ENCODE measurements around the gene TMTC1.

TMTC1 gene

DNA sequence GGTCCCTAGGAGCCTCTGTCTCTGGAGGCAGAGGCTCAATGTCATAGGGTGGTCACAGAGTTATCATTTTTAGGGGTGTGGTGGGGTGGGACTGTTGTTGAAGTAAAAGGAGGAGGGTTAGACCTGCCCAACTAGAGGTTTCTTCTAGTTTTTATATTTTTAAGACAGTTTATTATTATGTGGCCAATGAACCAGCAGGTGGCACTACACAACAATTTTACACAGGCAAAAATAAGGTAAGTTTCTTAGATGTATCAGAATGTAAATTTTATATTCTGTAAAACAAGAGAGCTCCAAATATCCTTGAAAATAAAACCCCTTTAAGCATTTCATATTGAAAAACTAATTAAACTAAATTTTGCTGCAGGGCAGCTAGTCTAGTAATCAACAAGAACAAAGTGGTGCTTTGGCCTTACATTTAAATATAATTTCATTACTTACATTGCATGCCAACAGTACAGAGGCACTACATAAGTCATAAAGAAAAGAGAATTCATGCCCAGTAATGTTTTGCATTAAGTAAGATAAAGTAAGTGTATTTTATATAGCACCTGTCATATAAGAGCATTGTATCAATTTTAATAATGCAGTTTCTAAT, 264.1 kb downstream of the TMTC1 start:
- TF ChIP-seq ISL1 (CRISPR knock-in tag; IDR thresholded peaks at IDR 0.05) (no peak), ESRRG (CRISPR knock-in tag; IDR thresholded peaks at IDR 0.05) (no peak), ZC3H10 (CRISPR knock-in tag; IDR thresholded peaks at IDR 0.05) (no peak), PPARA (CRISPR knock-in tag; IDR thresholded peaks at IDR 0.05; ENCODE audit: borderline replicate concordance) (no peak), ZFP30 (CRISPR knock-in tag; IDR thresholded peaks at IDR 0.05) (no peak), ZNF70 (CRISPR knock-in tag; IDR thresholded peaks at IDR 0.05) (no peak), TOX (CRISPR knock-in tag; IDR thresholded peaks at IDR 0.05; ENCODE audit: borderline replicate concordance) (no peak), CSDC2 (CRISPR knock-in tag; IDR thresholded peaks at IDR 0.05) (no peak)
- TF ChIP-seq, protein P1, sequence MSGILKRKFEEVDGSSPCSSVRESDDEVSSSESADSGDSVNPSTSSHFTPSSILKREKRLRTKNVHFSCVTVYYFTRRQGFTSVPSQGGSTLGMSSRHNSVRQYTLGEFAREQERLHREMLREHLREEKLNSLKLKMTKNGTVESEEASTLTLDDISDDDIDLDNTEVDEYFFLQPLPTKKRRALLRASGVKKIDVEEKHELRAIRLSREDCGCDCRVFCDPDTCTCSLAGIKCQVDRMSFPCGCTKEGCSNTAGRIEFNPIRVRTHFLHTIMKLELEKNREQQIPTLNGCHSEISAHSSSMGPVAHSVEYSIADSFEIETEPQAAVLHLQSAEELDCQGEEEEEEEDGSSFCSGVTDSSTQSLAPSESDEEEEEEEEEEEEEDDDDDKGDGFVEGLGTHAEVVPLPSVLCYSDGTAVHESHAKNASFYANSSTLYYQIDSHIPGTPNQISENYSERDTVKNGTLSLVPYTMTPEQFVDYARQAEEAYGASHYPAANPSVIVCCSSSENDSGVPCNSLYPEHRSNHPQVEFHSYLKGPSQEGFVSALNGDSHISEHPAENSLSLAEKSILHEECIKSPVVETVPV (CRISPR knock-in tag; IDR thresholded peaks at IDR 0.05) = no peak
- TF ChIP-seq, protein P2, sequence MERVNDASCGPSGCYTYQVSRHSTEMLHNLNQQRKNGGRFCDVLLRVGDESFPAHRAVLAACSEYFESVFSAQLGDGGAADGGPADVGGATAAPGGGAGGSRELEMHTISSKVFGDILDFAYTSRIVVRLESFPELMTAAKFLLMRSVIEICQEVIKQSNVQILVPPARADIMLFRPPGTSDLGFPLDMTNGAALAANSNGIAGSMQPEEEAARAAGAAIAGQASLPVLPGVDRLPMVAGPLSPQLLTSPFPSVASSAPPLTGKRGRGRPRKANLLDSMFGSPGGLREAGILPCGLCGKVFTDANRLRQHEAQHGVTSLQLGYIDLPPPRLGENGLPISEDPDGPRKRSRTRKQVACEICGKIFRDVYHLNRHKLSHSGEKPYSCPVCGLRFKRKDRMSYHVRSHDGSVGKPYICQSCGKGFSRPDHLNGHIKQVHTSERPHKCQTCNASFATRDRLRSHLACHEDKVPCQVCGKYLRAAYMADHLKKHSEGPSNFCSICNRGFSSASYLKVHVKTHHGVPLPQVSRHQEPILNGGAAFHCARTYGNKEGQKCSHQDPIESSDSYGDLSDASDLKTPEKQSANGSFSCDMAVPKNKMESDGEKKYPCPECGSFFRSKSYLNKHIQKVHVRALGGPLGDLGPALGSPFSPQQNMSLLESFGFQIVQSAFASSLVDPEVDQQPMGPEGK (CRISPR knock-in tag; IDR thresholded peaks at IDR 0.05; ENCODE audit: borderline replicate concordance) = no peak
- peak; percentile 48; the same call in 1 of the 3 replicates for ATAC-seq

DNA sequence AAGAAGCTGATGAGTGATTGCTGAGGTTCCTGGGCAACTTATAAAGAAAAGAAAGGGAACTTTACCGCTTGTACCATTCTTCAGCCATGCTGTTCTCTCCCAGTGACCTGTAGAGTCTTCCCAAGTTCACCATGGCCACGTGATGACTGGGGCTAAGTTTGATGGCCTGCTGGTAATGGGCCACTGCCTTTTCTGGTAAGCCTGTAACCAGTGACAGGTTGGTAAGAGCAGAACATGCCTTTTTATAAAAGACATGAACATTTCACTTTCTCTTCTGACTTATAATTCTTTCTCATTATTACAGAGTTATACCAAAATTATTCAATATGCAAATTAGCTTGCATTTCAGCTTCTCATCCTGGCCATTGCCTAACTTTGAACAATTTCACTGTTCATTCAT, 265.3 kb downstream of the TMTC1 start:
- no peak for ATAC-seq
- no peak for TF ChIP-seq TCF4 (CRISPR knock-in tag; IDR thresholded peaks at IDR 0.05; ENCODE audit: borderline replicate concordance)
- TF ChIP-seq ISL1 (CRISPR knock-in tag; IDR thresholded peaks at IDR 0.05) = no peak
- no peak for TF ChIP-seq ZNF8 (CRISPR knock-in tag; IDR thresholded peaks at IDR 0.05)
- TF ChIP-seq ZC3H10 (CRISPR knock-in tag; IDR thresholded peaks at IDR 0.05) = no peak
- no peak for TF ChIP-seq ZFP30 (CRISPR knock-in tag; IDR thresholded peaks at IDR 0.05)
- TF ChIP-seq BACH2 (CRISPR knock-in tag; IDR thresholded peaks at IDR 0.05; ENCODE audit: borderline replicate concordance) = no peak
- no peak for TF ChIP-seq CSDC2 (CRISPR knock-in tag; IDR thresholded peaks at IDR 0.05)
- no peak for TF ChIP-seq GLIS3 (CRISPR knock-in tag; IDR thresholded peaks at IDR 0.05)
- no peak for TF ChIP-seq PPARA (CRISPR knock-in tag; IDR thresholded peaks at IDR 0.05; ENCODE audit: borderline replicate concordance)
- no peak for TF ChIP-seq ZFP3 (CRISPR knock-in tag; IDR thresholded peaks at IDR 0.05)
- no peak for TF ChIP-seq ESRRG (CRISPR knock-in tag; IDR thresholded peaks at IDR 0.05)
- no peak for TF ChIP-seq TOX (CRISPR knock-in tag; IDR thresholded peaks at IDR 0.05; ENCODE audit: borderline replicate concordance)
- TF ChIP-seq, protein P3, sequence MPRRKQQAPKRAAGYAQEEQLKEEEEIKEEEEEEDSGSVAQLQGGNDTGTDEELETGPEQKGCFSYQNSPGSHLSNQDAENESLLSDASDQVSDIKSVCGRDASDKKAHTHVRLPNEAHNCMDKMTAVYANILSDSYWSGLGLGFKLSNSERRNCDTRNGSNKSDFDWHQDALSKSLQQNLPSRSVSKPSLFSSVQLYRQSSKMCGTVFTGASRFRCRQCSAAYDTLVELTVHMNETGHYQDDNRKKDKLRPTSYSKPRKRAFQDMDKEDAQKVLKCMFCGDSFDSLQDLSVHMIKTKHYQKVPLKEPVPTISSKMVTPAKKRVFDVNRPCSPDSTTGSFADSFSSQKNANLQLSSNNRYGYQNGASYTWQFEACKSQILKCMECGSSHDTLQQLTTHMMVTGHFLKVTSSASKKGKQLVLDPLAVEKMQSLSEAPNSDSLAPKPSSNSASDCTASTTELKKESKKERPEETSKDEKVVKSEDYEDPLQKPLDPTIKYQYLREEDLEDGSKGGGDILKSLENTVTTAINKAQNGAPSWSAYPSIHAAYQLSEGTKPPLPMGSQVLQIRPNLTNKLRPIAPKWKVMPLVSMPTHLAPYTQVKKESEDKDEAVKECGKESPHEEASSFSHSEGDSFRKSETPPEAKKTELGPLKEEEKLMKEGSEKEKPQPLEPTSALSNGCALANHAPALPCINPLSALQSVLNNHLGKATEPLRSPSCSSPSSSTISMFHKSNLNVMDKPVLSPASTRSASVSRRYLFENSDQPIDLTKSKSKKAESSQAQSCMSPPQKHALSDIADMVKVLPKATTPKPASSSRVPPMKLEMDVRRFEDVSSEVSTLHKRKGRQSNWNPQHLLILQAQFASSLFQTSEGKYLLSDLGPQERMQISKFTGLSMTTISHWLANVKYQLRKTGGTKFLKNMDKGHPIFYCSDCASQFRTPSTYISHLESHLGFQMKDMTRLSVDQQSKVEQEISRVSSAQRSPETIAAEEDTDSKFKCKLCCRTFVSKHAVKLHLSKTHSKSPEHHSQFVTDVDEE (CRISPR knock-in tag; IDR thresholded peaks at IDR 0.05) = no peak

DNA sequence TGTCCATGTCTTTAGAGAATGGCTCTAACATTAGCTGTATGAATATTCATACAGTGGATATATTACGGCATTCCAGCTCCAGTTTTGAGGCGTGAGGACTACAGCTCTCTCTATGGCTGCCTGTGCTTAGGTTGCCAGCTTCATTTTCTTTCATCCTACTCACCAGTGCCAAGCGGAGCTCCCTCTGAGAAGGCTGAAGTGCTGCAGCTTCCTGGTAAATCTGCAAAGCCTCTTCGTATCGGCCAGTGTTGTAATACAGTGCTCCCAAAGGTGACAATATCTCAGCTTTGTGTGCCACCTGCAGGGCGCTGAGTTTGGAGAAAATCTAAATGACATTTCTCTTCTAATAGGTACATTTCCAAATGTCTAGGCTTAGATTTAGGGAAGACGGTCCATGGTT, 266.5 kb downstream of the TMTC1 start:
- no peak for TF ChIP-seq TOX (CRISPR knock-in tag; IDR thresholded peaks at IDR 0.05; ENCODE audit: borderline replicate concordance)
- TF ChIP-seq ZC3H10 (CRISPR knock-in tag; IDR thresholded peaks at IDR 0.05) = no peak
- no peak for TF ChIP-seq BACH2 (CRISPR knock-in tag; IDR thresholded peaks at IDR 0.05; ENCODE audit: borderline replicate concordance)
- no peak for TF ChIP-seq ZNF70 (CRISPR knock-in tag; IDR thresholded peaks at IDR 0.05)
- no peak for TF ChIP-seq OSR1 (CRISPR knock-in tag; IDR thresholded peaks at IDR 0.05)
- TF ChIP-seq GLIS3 (CRISPR knock-in tag; IDR thresholded peaks at IDR 0.05) = no peak
- TF ChIP-seq ARNTL (CRISPR knock-in tag; IDR thresholded peaks at IDR 0.05; ENCODE audit: borderline replicate concordance, low read depth) = no peak
- no peak for TF ChIP-seq ZNF8 (CRISPR knock-in tag; IDR thresholded peaks at IDR 0.05)
- TF ChIP-seq, protein P2 (CRISPR knock-in tag; IDR thresholded peaks at IDR 0.05; ENCODE audit: borderline replicate concordance) = no peak
- TF ChIP-seq PPARA (CRISPR knock-in tag; IDR thresholded peaks at IDR 0.05; ENCODE audit: borderline replicate concordance) = no peak
- no peak for TF ChIP-seq ZNF565 (CRISPR knock-in tag; conservative IDR thresholded peaks at IDR 0.05; ENCODE audit: low read depth)
- TF ChIP-seq, protein P1 (CRISPR knock-in tag; IDR thresholded peaks at IDR 0.05) = no peak
- no peak for TF ChIP-seq TCF4 (CRISPR knock-in tag; IDR thresholded peaks at IDR 0.05; ENCODE audit: borderline replicate concordance)
- no peak for TF ChIP-seq SNAI2 (CRISPR knock-in tag; IDR thresholded peaks at IDR 0.05)
- TF ChIP-seq, protein P3 (CRISPR knock-in tag; IDR thresholded peaks at IDR 0.05) = no peak
- ATAC-seq = no peak
